Fibroblast of peridontal ligament (primary cell): ENCODE measurements around the gene ABHD16B.

ENCODE experiments used
- DNase-seq: peaks from one replicate; pipeline ENCODE4 v3.0.0-alpha.2; 2010; ENCODE audit errors: extremely low read depth

The ABHD16B gene

DNA sequence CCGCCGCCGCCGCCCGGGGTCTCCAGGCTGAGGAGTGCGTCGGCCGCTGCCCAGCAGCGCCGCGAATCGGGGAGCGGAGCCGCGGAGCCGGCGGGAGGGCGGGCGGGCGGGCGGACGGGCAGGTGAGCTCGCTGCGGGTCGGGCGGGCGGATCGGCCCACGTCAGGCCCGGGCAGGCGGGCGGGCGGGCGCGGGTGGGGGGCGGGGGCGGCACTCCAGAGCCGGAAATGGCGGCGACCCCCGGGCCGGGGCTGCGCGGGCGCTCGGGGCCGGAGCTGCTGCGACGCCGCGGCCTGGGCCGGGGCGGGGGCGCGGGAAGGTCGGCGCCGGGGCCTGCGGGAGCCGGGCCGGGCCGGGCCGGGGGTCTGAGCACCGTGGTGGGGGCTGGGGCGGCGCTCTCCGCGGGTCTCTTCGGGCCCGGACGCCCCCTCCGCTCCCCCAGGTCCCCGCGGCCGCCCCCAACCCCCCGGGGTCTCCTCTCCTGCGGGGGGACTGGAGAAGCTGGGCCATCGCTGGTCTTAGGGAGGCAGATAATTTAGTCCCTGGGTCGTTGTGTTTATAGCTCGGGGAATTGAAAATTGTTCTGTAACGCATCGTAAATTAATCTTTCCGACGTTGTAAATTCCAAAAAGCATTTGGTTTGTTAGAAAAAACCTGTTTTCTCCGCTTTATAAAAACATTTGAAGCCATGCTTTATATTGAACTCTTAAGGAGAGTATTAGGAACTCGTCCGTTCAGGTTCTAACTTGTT is 34.1 kb downstream of the ABHD16B start:
- DNase-seq = no peak

DNA sequence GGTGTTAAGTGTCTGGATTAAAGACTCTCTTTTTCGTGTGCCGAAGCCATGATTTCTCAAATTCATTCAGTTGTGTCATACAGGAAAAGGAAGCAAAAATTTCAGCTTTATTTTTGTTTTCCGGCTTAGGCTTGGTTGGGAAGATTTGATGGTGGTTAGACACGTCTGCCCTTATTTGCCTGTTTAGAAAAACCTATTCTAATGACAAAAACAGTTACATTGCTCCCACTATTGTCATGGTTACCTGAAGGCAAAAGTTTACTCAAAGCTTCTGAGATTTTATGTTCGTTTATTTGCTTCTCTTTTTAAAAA is 34.6 kb downstream of the ABHD16B start:
- peak; percentile 30 for DNase-seq

DNA sequence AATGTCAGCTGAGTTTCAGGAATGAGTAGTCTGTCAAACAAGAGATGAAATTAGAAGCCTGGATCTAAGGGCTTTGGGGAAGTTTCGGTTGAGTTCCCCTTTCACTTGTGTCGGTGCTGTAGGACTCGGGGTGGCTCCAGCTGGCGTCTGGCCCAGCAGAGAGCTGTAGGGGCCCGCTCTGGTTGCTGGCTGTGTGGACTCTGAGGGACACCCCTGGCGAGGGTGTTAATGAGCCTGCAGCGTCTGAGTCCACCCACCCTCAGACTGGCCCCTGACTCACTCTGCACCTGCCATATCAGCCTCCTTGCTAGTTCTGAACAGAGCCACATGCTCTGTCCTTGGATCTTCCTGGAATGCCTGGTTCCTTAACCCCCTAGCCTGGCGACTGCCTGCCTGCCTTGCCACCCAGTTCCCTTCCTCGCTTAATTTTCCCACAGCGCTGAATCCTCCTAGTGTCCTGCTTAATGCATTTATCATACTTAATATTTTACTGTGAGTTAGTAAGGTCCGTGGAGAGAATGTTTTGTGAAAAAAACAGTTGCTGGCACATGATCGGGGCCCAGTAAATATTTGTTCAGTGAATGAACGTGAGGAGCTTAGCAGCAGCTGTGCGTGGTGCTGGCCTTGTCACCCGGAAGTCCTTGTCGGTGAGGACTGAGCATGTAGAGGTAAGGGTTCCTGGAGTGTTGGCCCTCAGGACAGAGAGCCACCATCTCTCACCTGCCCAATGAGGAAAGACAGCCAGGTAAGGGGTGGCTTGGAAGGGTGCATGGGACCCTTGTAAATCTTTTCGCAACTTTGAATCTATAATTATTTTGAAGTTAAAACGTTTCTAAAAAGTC is 35.2 kb downstream of the ABHD16B start:
- peak; percentile 24 for DNase-seq

- no peak for DNase-seq
Observed at GRCh38 chr20:63897978-63898561, 36.8 kb downstream of the ABHD16B start.

- DNase-seq = no peak
Observed at GRCh38 chr20:63898882-63899558, 37.7 kb downstream of the ABHD16B start.

DNA sequence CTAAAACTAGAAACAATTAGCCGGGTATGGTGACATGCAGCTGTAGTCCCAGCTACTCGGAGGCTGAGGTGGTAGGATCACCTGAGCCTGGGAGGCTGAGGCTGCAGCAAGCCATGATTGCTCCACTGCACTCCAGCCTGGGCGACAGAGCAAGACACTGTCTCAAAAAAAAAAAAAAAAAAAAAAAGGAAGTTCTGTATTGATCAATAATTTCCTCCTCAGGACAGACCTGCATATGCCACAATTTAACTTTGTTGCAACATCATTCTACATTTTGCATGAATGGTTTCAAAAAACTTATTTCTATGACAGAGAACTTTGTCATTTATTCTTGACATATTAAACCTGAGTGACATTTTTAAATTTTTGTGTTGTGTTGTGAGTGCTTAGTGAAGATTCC is 39.1 kb downstream of the ABHD16B start:
- DNase-seq = no peak

DNA sequence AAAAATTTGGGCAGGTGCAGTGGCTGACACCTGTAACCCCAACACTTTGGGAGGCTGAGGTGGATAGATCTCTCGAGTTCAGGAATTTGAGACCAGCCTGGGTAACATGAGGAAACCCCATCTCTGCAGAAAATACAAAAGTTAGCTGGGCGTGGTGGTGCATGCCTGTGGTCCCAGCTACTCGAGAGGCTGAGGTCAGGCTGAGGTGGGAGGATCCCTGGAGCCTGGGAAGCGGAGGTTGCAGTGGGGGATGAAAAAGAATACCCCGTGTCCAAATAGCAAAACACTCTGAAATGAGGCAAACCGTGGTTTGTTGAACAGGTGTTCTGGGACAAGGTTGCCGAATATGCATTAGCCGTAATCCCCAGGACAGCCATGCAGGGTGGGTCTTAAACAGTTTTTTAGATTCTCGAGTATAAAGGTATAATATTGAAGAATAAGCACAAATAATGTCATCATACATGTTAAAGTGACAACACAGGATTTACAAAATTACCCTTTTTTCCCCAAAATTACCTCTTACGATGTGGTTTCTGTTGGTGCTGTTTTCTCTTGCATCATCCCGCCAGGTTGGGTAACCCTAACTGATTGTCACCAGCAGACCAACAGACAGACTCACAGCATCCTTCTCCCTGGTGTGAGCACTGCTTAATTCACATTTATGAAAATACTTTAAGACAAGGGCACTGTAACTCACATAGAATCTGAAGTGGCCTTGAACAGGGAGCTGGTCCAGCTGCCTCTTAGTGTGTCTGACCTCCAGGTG is 42.7 kb downstream of the ABHD16B start:
- no peak for DNase-seq

DNA sequence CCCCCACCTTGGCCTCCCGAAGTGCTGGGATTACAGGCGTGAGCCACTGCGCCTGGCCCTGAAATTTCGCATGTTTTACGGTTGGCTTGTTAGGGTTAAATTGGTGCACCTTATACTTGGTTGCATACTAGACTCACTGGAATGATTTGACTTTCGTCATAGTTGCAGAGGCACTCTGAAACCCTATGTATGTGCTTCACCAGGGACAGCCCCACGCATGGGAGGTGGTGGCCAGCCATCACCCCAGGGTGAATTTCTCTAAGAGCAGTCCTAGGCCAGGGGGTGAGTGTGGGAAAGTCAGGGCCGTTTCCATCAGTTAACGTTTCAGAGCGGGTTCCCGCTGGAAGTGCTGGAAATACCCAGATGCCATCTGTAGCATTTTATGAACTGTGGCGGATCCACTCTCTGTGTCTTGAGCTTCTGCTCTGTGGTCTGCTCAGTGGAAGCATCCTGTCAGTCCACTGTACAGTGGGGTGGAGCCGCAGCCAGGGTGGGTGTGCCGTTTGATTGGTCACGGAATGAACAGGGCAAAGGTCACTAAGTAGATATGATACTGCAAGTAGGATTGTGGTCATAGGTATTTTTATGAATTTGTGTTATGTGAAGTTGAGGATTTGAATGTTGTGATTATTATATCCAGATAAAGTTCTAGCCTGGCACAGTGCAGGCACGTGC is 46.8 kb downstream of the ABHD16B start:
- DNase-seq = no peak

DNA sequence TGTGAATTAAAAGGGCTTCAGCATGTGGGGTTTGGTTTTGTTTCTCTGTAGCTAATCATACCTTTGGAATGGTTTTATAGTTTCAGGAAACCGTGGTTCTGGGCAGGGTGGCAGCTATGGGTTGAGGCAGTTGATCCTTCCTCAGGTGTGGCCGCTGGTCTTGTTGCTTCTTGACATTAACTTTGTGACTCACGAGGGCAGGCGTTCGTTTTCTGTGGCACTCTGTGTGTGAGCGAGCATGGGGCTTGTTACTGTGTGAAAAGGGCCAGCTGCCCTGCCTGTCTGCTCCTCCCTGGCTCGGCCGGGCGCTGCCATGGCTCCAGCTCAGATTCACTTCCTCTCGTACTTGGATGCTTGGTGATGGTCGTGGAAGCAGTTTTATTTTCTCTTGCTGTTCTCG is 49.9 kb downstream of the ABHD16B start:
- DNase-seq = peak; percentile 18
